Spleen (tissue), 7 donors: ENCODE results near the gene MARCHF10.

Experiments used
- POLR2A ChIP-seq, 3 donors: fragments of 450-650 bp; IDR thresholded peaks; one replicate each; pipeline ENCODE4 v1.5.1; 2017; ENCODE audit warnings: antibody characterized with exemption in 3 of 3, mild to moderate bottlenecking in 1 of 3
- POLR2AphosphoS5 ChIP-seq, 3 donors: sonication (generic); formaldehyde crosslinking; IDR thresholded peaks; one replicate each; pipeline ENCODE4 v1.5.1; 2017; ENCODE audit warnings: antibody characterized with exemption in 3 of 3
- TF ChIP-seq, protein P1 (sequence below), 11 experiments: fragments of 200-600 bp in 7 of 11; fragments of 450-650 bp in 4 of 11; sonication (generic) in 4 of 11; IDR thresholded peaks in 8 of 11; conservative IDR thresholded peaks in 3 of 11; 1 replicate in 7 of 11; 2 replicates in 4 of 11; pipeline versions ENCODE4 v1.4.0 to v1.8.0; 2016 to 2021; ENCODE audit warnings: antibody characterized with exemption in 11 of 11, inconsistent platforms in 4 of 11, mild to moderate bottlenecking in 1 of 11
- donor health status: DM: no; HTN: no; CAD: no; lungs with moderate emphysema.
- donor health status: DM: no; HTN: no; CAD: no.
- donor health status: DM: no; HTN: no; CAD: no.

DNA sequence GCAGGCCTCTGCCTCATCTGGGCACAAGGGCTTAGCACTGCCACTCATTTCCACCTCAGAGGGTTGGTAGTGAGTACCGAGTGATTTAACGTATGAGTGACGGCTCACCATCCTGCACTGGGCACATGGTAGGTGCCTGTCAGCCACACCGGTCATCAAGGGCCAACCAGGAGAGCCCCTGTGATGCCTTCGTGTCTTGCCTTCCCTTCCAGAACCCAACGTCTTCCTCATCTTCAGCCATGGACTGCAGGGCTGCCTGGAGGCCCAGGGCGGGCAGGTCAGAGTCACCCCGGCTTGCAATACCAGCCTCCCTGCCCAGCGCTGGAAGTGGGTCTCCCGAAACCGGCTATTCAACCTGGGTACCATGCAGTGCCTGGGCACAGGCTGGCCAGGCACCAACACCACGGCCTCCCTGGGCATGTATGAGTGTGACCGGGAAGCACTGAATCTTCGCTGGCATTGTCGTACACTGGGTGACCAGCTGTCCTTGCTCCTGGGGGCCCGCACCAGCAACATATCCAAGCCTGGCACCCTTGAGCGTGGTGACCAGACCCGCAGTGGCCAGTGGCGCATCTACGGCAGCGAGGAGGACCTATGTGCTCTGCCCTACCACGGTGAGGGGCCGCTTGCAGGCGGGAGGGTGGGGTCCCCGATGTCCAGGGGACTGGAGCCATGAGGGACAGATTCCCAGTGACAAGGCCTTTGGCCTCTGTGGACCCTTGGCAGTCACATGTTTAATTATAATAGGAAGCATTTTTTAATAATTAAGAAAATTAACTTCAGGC is 143.6 kb downstream of the MARCHF10 start:
- TF ChIP-seq, protein P1, sequence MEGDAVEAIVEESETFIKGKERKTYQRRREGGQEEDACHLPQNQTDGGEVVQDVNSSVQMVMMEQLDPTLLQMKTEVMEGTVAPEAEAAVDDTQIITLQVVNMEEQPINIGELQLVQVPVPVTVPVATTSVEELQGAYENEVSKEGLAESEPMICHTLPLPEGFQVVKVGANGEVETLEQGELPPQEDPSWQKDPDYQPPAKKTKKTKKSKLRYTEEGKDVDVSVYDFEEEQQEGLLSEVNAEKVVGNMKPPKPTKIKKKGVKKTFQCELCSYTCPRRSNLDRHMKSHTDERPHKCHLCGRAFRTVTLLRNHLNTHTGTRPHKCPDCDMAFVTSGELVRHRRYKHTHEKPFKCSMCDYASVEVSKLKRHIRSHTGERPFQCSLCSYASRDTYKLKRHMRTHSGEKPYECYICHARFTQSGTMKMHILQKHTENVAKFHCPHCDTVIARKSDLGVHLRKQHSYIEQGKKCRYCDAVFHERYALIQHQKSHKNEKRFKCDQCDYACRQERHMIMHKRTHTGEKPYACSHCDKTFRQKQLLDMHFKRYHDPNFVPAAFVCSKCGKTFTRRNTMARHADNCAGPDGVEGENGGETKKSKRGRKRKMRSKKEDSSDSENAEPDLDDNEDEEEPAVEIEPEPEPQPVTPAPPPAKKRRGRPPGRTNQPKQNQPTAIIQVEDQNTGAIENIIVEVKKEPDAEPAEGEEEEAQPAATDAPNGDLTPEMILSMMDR (IDR thresholded peaks at IDR 0.05 in 8 of 11, conservative IDR thresholded peaks at IDR 0.05 in 3 of 11), result no peak
- TF ChIP-seq POLR2A (IDR thresholded peaks at IDR 0.05), result no peak
- no peak for TF ChIP-seq POLR2AphosphoS5 (IDR thresholded peaks at IDR 0.05)
